ENCODE results near the gene C1orf146. TPM values are rescaled to one million over a fixed set of nuclear protein-coding genes. Genes with fewer than 3 reads are reported as not detected.

Gene C1orf146
- total RNA-seq, 1 donor from 2014 or later, result not detected

GRCh38 chr1:92191726-92192125, 26.0 kb upstream of the C1orf146 start:
- H3K4me3 ChIP-seq (ENCODE audit: low read depth, low read length), result no peak overlapping the region
- TF ChIP-seq CTCF (conservative IDR thresholded peaks at IDR 0.05; ENCODE audit: low read depth, low read length), result no peak
- no peak for DNase-seq (ENCODE audit: low read depth)

DNA sequence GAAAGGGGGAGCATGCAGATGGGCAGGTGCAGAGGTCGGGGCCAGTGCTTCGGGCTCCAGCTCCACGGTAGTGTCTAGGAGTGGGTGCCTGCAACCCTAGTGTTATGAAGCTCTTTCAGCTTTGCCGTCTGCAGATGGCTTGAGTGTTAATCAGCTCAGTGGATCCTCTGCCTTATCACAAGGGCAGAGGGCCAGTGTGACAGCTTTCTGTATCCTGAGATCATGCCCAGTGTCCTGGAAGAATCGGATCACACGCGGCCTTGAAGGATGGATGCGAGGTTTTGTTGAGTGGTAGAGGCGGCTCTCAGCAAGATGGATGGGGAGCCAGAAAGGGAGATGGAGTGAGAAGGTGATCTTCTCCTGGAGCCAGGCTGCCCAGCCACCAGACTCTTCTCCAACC, 25.5 kb upstream of the C1orf146 start:
- TF ChIP-seq CTCF (conservative IDR thresholded peaks at IDR 0.05; ENCODE audit: low read depth, low read length), result no peak
- DNase-seq (ENCODE audit: low read depth), result no peak
- H3K4me3 ChIP-seq (ENCODE audit: low read depth, low read length), result no peak overlapping the region

GRCh38 chr1:92194511-92194910, 23.2 kb upstream of the C1orf146 start:
- DNase-seq (ENCODE audit: low read depth), result no peak
- TF ChIP-seq CTCF (conservative IDR thresholded peaks at IDR 0.05; ENCODE audit: low read depth, low read length), result no peak
- no peak overlapping the region for H3K4me3 ChIP-seq (ENCODE audit: low read depth, low read length)

DNA sequence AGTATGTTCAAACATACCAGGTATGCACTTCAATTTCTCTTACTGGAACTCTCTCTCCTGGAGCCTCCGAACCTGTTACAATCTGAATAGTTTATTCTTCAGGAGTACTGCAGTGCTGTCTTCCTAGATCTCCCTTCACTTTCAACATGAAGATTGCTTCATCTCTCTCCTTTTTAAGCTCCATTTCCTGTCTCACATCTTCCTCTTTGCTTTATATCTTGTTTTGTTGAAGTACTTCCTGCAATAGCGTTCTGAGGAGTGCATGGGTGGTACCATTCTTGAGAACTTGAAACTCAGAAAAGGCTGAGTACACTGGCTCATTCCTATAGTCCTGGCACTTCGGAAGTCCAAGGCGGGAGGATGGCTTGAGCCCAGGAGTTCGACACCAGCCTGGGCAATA, 15.7 kb upstream of the C1orf146 start:
- no peak overlapping the region for H3K4me3 ChIP-seq (ENCODE audit: low read depth, low read length)
- TF ChIP-seq CTCF (conservative IDR thresholded peaks at IDR 0.05; ENCODE audit: low read depth, low read length), result no peak
- DNase-seq (ENCODE audit: low read depth), result no peak

- DNase-seq (ENCODE audit: low read depth), result no peak
- TF ChIP-seq CTCF (conservative IDR thresholded peaks at IDR 0.05; ENCODE audit: low read depth, low read length), result no peak
- H3K4me3 ChIP-seq (ENCODE audit: low read depth, low read length), result no peak overlapping the region
These were observed 14.6 kb upstream of the C1orf146 start for GRCh38 chr1:92203105-92203504.

- TF ChIP-seq CTCF (conservative IDR thresholded peaks at IDR 0.05; ENCODE audit: low read depth, low read length), result no peak
- no peak for DNase-seq (ENCODE audit: low read depth)
- H3K4me3 ChIP-seq (ENCODE audit: low read depth, low read length), result no peak overlapping the region
These were observed 7.0 kb upstream of the C1orf146 start for GRCh38 chr1:92210701-92211100.

- H3K4me3 ChIP-seq (ENCODE audit: low read depth, low read length), result no peak overlapping the region
- no peak for TF ChIP-seq CTCF (conservative IDR thresholded peaks at IDR 0.05; ENCODE audit: low read depth, low read length)
- no peak for DNase-seq (ENCODE audit: low read depth)
These were observed 6.5 kb upstream of the C1orf146 start for GRCh38 chr1:92211166-92211565.

Data from epithelial cell of proximal tubule (primary cell).